ENCODE measurements around the gene MAP2K5.

MAP2K5 gene

DNA sequence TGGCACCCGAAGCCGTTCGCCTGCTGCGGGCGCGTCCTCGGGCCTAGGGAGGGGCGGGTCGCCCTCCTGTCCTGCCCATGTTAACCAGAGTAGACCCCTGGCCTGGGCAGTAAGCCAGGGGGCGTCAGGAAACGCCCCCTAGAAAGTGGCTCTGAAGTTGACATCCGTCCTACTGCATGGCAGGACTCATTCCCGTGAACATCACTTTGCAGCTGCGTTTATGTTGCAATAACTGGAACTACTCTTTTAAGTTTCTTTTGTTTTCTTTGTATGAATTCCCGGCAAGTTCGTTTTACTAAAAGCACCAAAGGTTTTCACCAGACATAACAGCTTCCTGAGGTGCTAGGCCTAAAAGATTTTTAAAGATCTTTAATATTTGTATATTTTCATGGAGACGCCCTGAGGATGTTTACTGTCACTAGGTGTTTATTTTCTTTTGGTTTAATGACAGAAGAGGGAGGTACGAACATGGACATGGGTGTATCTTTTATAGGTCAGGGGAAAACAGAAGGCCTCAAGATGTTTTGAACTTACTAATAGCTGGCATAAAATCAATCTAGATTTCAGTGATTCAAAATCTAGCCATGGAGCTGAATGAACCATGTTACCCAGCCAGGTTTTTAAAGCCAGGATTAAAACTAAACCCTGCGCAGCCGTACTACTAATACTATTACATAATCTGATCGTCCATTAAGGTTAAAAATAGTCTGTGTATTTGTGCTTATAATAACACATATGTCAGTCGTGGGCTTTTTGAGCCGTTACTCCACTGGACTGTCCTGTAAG is 20.5 kb upstream of the MAP2K5 start:
- no peak for DNase-seq (ENCODE audit: low read depth in 2 of 2)

DNA sequence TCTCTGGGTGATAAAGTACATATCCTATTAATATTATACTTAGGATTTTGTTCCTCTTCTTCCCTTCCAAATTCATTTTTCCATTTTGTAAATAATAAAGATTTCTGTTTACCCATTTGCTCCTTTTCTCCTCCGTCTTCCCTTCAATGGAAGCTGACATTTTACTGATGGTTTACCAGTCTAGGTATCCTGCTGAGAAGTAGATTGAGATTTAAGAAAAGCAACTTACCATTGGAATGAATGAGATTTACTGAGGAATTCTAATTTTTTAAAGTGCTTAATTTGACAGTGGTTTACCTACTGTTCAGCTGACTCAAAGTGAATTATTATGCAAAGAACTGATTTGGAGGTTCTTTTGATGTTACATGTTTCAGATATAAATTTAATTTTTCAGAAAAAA is 19.2 kb upstream of the MAP2K5 start:
- DNase-seq (ENCODE audit: low read depth in 2 of 2), result no peak

DNA sequence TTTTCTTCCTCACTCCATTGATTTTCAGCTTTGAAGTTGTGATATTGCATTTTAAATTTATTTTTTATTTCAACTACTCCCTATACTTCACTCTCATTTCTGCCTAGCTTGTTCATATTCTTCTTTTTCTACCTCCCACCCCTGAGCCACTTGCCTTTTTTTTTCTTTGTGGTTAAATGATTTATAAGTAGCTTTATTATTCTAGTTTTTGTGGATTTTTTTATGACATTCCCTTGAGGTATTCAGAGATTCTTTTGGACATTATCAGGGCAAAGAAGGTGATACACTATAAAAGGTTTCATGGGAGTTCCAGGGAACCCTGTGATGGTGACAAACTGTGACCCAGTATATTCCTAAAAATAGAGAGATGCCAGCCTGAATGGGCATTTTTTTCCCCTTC is 18.3 kb upstream of the MAP2K5 start:
- no peak for DNase-seq (ENCODE audit: low read depth in 2 of 2)

DNA sequence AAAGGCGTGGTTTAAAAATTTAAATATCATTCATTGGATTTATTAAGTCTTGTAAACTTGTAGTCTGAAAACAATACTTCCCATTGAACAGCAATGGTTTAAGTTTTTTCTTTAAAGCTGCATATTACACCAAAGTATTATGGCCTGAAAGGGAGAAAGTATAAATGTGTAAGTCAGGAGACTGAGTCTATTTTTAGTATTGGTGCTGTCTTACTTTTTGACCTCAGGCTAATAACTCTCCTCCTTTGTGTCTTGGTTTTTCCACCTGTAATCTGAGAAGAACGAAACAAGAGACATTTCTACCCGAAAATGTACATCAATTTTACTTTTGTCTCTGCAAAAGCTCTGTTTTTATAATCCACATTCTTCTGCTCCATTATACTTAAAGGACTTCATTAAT is 14.0 kb upstream of the MAP2K5 start:
- no peak for DNase-seq (ENCODE audit: low read depth in 2 of 2)

DNA sequence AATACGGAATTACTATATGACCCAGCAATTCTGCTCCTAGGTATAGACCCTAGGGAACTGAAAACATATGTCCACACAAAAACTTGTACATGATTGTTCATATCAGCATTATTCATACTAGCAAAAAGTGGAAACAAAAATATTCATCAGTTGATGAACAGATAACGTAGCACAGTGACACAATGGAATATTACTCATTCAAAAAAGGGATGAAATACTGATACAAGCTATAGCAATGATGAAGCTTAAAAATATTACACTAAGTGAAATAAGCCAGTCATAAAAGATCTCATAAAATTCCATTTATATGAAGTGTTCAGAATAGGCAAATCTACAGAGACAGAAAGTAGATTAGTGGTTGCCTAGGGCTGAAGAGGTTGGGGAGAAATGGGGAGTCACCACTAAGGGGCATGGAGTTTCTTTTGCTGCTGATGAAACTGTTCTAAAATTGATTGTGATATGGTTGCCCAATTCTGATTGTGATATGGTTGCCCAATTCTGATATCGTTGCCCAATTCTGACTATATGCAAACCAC is 11.1 kb upstream of the MAP2K5 start:
- no peak for DNase-seq (ENCODE audit: low read depth in 2 of 2)

DNA sequence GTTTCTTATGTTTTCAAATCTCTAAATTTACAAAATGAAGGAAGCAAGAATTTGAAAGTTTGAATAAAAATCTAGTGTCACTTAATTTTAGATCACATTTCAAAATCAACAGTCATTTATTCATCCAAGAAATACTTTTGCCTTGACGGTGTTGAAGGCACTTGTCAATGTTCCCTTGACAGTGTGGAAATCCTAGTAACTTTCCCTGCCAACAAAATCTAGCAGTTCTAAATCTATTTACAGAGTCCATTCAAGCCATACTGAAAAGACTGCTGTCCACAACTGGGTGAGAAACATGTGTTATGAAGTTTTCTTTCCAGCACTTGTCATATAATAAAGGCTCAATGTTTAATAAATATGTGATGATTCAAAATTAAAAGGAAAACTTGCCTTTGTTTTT is 8.6 kb upstream of the MAP2K5 start:
- DNase-seq (ENCODE audit: low read depth in 2 of 2), result no peak

DNA sequence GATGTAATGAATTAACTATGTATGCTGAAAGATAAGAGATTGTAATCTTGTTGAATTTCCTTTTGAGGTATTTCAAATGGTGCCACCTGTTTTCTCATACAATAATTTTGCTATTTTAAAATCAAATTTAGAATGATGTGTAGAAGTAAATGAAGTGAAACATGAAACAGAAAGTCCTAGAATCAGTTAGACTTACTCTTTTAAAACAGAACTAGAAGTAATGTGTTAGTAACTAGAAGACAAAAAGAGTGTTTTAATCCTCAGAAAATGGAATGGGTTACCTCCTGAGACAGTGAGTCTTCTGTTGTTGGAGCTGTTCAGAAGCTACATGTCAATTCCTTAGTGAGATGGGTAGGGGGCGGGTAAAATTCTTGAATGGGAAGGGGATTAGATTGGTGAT is 8.1 kb upstream of the MAP2K5 start:
- DNase-seq (ENCODE audit: low read depth in 2 of 2), result no peak

DNA sequence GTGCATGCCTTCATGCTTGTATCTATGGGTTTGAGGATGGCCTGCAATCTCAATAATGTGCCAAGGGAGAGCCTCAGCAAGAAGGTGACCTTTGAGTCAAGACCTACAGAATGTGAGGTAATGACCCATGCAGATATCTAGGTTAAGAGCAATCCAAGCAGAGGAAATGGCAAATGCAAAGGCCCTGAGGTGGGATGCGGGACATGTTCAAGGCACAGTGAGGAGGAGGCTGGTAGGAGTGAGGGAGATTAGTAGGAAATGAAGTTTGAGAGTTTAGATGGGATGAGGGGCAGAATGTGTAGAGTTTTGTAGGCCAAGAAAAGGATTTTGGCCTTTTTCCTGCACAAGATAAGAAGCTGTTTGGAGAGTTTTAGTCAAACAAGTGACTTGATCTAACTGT is 4.7 kb upstream of the MAP2K5 start:
- no peak for DNase-seq (ENCODE audit: low read depth in 2 of 2)

DNA sequence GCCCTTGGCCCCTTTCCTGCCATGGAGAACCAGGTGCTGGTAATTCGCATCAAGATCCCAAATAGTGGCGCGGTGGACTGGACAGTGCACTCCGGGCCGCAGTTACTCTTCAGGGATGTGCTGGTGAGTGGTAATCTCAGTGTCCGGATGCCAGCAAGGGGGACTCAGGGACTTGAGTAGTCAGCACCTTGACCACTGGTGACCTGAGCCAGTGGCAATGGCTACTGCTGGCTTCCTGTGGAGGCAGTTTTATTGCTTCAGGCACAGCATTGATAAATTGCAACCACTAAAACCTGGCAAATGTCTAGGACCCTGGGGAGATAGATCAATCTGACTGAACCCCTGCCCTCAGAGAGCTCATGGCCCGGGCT is 830 bp downstream of the MAP2K5 start:
- DNase-seq (ENCODE audit: low read depth in 2 of 2), result no peak

DNA sequence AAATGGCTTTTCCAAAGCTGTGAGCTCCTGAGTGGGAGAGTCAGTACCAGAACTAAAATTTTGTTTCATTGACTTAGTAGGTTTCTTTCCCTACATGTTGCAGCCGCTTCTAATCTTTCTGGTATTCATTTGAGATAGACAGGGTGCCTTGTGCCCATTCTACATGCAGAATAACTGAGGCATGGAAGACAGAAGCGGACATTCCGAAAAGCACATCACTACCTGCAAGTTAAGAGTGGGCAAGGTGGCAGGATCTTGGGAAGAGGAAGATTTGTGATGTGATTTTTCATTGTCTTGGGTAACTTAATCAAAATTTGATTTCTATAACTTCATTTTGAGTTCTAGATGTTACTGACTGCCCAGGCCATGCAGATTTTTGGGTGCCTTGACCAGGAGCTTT is 2.0 kb downstream of the MAP2K5 start:
- DNase-seq (ENCODE audit: low read depth in 2 of 2), result no peak

DNA sequence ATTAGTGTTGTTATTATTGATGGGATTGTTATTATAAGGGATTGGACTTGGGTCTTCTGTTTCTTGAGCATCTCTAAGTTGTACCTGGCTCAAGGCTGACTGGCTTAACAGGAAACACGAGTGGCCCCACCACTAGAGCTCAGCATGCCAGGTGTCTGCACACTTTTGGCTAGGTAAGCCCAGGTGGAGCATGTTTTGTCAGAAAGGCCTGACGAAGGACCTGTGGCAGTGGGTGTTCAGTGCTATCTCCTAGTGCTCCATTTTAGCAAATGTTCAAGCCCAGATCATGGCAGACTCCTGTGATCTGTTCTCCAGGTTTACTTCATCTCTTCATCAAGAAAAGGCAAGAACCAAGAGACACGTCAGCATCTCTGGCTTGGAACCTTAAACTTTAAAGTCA is 3.4 kb downstream of the MAP2K5 start:
- no peak for DNase-seq (ENCODE audit: low read depth in 2 of 2)

DNA sequence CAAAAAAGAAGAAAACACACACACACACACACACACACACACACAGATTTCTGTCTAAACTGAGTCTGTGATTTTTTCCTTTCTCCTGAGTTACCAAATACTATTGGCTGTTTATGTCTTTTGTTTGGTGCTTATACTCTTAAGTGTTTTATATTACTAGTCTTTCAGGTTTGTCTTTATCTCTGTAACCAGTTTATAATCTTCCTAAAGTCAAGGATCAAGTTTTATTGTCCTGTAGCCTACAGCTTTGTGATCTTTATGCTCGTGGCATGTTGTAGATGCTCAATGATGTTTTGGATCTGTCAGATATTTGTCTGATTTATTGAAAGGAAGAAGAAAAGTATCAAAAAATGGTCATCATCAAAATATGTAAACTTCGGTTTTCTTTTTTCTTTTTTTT is 4.6 kb downstream of the MAP2K5 start:
- no peak for DNase-seq (ENCODE audit: low read depth in 2 of 2)

DNA sequence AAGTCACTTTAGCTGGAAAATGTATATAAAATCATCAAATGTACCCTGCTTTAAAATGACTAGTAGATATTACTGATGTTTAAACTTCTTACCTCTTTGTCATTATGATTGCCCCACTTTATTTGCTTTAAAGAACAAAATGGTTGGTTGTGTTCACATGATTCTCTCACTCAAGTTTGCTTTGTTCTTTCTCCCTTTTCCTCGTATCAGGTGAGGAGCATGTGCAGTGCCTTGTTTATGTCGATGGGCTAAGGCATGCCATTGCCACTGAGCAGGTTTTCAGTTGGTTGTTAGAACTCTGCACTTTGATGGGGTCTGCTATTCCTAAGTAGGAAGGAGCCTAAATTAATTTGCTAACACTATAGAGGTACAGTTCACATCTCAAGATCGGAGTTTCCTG is 5.3 kb downstream of the MAP2K5 start:
- no peak for DNase-seq (ENCODE audit: low read depth in 2 of 2)

DNA sequence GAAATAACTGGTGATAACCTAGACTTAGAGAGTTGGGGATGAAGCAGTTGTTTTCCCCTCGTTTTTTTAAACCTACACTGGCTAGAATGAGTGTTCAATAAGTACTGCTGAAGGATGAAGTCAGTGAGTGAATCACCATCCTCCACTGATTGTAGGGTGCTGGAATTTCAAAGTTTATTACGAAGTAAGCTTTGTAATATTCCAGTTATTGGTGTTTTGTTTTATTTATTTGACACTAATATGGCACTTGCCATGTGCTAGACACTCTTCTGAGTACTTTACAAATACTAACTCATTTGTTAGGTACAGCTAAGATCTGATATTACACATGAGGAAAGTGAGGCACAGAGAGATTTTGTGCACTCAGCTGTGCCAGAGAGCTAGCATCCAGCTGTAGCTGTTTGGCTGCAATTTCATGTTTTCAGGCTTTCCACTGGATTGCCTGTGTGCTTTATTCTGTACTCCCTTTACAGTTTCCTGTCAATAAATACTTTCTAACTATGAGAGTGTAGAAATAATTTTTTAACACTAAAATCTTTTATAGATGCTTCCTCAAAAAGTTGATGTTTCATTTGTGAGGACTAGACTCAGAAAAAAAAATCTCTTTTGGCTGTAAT is 5.8 kb downstream of the MAP2K5 start:
- DNase-seq (ENCODE audit: low read depth in 2 of 2), result no peak

DNA sequence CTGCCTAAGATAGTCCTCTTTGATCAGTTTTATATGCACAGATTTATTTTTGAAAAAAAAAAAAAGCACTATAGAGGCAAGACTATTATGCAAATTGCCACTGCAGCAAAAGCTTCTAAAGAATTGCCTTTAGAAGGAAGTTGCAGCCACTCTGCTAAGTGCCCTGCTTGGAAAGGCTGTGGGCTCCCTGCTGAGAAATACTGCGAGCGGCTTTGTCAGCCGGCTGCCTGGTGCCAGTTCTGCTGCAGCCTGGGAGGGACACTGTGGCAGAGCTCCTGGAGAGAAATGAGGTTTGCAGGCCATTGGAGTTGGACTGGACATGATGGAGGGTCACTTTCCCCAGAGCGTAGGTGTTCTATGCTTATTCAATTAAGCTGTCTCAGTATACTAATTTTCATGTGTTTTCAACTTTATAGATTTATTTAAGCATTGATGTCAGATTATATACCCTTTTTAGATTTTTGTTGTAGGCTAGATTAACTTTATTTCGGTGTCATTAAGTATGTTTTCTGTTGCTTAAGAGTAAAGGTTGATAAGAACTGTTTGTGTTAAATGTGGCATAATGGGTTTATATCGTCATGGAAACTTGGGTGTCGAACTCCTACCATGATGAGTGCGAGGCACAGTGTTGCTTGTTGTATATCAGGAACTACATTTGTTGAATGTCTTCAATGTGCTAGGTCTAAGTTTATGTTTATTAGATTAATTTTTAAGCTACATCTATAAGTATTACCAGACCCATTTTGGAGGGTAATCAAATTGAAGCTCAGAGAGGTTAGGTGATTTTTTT is 6.6 kb downstream of the MAP2K5 start:
- DNase-seq (ENCODE audit: low read depth in 2 of 2), result no peak

DNA sequence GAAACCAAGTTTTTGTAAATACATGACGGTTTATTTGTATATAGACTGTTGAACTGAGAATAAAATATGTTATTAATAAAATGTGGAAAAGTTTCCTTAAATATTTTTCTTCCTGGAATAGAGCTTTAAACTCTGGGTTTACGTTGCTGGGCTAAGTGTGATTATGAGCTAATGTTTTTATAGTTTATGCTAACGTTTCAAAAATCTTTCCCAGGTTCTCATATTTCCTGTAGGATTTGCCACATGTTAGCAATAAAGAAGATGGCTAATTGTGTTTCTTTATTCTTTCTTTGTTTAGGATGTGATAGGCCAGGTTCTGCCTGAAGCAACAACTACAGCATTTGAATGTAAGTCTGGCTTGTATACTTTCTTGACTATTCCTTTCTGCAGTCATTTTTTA is 7.2 kb downstream of the MAP2K5 start:
- no peak for DNase-seq (ENCODE audit: low read depth in 2 of 2)

DNA sequence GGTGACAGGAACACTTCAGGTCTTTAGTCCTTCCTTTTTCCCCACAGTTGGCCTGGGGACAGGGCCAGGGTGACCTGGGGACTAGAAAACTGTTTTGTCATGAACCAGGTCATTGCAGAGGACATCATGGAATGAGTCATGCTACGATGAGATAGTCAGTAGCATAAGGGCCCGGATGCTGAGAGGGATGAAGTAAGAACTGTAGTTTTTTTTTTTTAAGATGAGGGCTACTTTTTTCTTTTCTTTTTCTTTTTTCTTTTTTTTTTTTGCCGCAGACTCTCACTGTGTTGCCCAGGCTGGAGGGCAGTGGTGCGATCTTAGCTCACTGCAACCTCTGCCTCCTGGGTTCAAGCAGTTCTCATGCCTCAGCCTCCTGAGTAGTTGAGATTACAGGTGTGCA is 8.0 kb downstream of the MAP2K5 start:
- DNase-seq (ENCODE audit: low read depth in 2 of 2), result no peak

DNA sequence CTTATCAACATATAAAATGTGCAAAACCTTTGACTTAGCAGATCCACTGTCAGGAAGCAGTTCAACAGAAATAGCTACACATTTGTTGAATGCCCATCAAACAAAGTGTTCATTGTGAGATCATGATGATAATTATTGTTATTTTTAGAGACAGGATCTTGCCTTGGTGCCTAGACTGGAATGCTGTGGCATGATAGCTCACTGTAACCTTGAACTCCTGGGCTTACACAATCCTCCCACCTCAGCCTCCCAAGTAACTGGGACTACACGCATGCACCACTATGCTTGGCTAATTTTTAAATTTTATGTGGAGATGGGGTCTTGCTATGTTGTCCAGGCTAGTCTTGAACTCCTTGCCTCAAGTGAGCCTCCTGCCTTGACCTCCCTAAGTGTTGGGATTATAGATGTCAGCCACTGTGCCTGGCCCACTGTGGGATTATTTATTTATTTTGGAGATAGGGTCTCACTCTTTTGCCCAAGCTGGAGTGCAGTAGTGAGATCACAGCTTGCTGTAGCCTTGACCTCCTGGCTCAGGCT is 8.8 kb downstream of the MAP2K5 start:
- DNase-seq (ENCODE audit: low read depth in 2 of 2), result no peak

DNA sequence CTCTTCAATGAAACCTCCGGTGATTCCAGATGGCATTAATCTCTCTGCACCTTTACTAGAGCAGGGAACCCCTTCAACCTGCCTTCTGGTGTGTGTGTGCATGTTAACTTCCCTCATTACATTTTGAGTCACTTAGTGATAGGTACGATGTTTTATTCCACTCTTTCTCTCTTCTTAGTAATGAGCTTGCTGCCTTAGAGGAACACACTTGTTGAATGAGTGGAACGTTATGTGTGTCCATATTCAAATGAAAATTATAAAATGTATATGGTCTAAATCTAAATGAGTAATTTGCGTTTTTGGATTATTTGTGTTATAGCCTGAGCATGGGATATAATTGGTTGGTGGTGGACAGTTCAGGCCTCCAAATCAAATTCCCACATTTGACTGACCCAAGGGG is 12.1 kb downstream of the MAP2K5 start:
- no peak for DNase-seq (ENCODE audit: low read depth in 2 of 2)

DNA sequence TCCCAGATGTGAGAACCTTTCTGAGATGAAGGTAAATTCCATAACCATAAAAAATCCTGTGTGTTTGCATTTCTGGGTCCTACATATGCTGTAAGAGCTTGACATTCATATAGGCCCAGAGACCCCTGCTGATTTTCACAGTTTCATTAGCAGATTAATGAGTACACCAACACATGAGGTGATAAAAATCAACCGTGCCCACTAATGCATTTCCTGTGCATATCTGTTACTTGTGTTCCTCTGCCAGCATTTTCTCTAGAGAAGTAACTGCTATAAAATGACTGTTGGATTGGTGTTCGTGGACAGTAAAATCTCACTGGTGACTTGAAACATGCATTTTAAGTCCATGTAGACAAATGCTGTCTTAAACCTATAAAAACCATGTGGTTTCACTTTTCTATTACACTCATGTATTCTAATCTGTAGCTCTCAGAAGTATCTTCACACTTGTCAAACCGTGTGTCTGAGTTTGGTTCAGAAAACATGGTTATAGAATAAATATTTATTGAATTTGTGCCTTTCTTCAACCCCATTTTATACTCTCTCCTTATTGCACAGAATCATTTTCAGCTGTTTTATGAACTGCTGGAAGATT is 14.6 kb downstream of the MAP2K5 start:
- no peak for DNase-seq (ENCODE audit: low read depth in 2 of 2)

DNA sequence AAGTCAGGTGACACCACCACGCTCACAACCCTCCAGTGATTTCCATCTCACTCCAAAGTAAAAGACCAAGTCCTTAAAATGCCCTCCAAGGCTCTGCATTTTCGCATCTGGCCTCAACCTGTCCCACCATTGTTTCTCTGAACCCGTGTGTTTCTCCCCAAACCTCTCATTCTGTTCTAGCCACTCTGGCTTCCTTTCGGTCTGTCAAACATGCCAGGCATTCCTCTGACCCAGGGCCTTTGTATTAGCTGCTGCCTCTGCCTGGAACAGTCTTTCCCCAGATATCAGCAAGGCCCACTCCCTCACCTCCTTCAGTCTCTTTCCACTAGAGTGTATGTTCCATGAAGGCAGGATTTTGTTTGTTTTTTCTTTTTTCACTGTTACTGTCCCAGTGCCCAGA is 16.0 kb downstream of the MAP2K5 start:
- DNase-seq (ENCODE audit: low read depth in 2 of 2), result no peak

DNA sequence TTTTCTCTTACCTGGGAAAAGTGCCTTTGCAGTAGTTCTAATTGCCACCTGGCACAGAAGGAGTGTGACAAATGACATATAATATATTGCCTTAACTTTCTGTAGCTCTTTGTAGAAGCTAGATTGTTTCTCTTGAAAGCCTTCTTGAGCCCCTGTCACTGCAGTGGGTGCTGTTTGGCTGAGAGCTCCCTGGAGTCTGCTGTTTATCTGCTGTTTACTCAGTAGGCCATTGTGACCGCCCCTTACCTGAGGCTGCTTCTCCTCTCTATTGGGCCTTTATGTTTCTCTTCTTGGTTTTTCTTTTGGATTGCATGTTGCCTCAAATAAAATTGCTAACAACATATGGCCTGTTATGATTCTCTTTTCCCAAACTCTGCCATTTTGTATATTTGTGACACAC is 16.7 kb downstream of the MAP2K5 start:
- no peak for DNase-seq (ENCODE audit: low read depth in 2 of 2)
